Measurements from ENCODE around the gene PRG2. TPM values are rescaled to one million over a fixed set of nuclear protein-coding genes. Genes with fewer than 3 reads are reported as not detected.

Gene PRG2
- total and polyA plus RNA-seq, 2 of the 13 experiments (the other 11 are each of a cell fraction or from before 2014, with no cell fraction given), result not detected

DNA sequence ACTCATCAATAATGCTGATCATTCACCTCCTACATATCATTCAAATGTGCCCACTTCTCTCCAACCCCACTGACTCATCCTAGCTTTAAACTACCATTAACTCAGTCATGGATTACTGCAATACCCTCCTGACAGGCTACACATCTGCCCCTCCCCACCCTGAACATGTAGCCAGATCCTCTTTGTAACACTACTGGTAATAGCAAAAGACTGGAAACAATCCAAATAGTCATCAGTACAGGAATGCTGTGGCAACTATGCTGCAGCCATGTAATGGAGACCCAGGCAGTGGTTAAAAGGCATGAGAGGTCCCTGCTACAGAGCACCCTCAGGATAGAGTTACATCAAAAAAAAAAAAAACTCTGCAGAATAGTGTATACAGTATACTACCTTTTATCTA, 19.8 kb upstream of the PRG2 start:
- Histone ChIP-seq H3K36me3 (replicated peaks in 1 of 2; ENCODE audit: control insufficient read depth in 1 of 2, insufficient read depth in 2 of 2, low read length in 2 of 2) (no peaks in the 10 kb centered on the region), H4K20me1 (ENCODE audit: insufficient read depth, low read length) (no peaks in the 10 kb centered on the region), H3K9ac (ENCODE audit: insufficient read depth, low read depth, low read length) (no peak overlapping the region), H3K79me2 (ENCODE audit: insufficient read depth, low read length) (no peaks in the 10 kb centered on the region), H3K9me3 (ENCODE audit: low read length) (no peaks in the 10 kb centered on the region), H3K27me3 (ENCODE audit: control insufficient read depth in 1 of 2, insufficient read depth in 2 of 2, low read length in 2 of 2) (peaks cover 0 to 6% of the 10 kb centered on the region in 2 experiments; a peak in 2 of 5 replicates), H3K27ac (ENCODE audit: extremely low read length, insufficient read depth, low read length) (no peak overlapping the region), H3K4me1 (ENCODE audit: insufficient read depth, low read length) (no peaks in the 10 kb centered on the region), H3K4me3 (replicated peaks in 1 of 3; ENCODE audit: insufficient read depth in 1 of 3, low read depth in 2 of 3, low read length in 3 of 3) (no peak overlapping the region), H2AFZ (ENCODE audit: low read length) (no peak overlapping the region), H3K4me2 (ENCODE audit: low read depth, low read length) (no peak overlapping the region)
- intact Hi-C loops (cut with micrococcal nuclease; ENCODE audit: unreplicated experiment), result no loop called here
- no TSS peak for BruUV-seq (replicated peaks)
- DNase-seq (ENCODE audit: low spot score) (no peak), FAIRE-seq (no peak), ATAC-seq (no peak)
- POLR2A ChIA-PET, result no interaction called here
- CTCF ChIA-PET (ENCODE audit: low intra/inter-chr PET ratio, low total read pairs), result no interaction called here
- in situ Hi-C loops (cut with HindIII; ENCODE audit: extremely low pct_ligation_motif_present, low pct_unique_long_range_greater_than_20kb), result no loop called here
- TF ChIP-seq MZF1 (CRISPR knock-in tag; IDR thresholded peaks at IDR 0.05; ENCODE audit: borderline replicate concordance) (no peak), NR2F6 (IDR thresholded peaks at IDR 0.05) (no peak), NR2F6 (CRISPR knock-in tag; IDR thresholded peaks at IDR 0.05) (no peak), RNF2 (conservative IDR thresholded peaks at IDR 0.05; ENCODE audit: low read depth) (no peak), IKZF4 (CRISPR knock-in tag; IDR thresholded peaks at IDR 0.05; ENCODE audit: borderline replicate concordance, low read depth, not compliant biosample characterization) (no peak), WIZ (CRISPR knock-in tag; IDR thresholded peaks at IDR 0.05) (no peak), TBX2 (CRISPR knock-in tag; IDR thresholded peaks at IDR 0.05; ENCODE audit: borderline replicate concordance) (no peak), ETV5 (CRISPR knock-in tag; IDR thresholded peaks at IDR 0.05; ENCODE audit: borderline replicate concordance) (no peak)
- TF ChIP-seq, protein P1, sequence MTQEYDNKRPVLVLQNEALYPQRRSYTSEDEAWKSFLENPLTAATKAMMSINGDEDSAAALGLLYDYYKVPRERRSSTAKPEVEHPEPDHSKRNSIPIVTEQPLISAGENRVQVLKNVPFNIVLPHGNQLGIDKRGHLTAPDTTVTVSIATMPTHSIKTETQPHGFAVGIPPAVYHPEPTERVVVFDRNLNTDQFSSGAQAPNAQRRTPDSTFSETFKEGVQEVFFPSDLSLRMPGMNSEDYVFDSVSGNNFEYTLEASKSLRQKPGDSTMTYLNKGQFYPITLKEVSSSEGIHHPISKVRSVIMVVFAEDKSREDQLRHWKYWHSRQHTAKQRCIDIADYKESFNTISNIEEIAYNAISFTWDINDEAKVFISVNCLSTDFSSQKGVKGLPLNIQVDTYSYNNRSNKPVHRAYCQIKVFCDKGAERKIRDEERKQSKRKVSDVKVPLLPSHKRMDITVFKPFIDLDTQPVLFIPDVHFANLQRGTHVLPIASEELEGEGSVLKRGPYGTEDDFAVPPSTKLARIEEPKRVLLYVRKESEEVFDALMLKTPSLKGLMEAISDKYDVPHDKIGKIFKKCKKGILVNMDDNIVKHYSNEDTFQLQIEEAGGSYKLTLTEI (CRISPR knock-in tag; conservative IDR thresholded peaks at IDR 0.05), result no peak
- TF ChIP-seq, protein P2, sequence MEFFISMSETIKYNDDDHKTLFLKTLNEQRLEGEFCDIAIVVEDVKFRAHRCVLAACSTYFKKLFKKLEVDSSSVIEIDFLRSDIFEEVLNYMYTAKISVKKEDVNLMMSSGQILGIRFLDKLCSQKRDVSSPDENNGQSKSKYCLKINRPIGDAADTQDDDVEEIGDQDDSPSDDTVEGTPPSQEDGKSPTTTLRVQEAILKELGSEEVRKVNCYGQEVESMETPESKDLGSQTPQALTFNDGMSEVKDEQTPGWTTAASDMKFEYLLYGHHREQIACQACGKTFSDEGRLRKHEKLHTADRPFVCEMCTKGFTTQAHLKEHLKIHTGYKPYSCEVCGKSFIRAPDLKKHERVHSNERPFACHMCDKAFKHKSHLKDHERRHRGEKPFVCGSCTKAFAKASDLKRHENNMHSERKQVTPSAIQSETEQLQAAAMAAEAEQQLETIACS (CRISPR knock-in tag; IDR thresholded peaks at IDR 0.05), result no peak
